NCI-H345 treated with DMSO at 0.1 percent for 48 hours (cell line): ENCODE measurements around the gene NUP62.
A peak's percentile ranks its signal among the peaks of the same experiment; 100 is the strongest.
"Not testable (repeated sequence)": the region's sequence is repeated elsewhere in the genome, so short reads cannot be mapped to it uniquely, and the experiment has no call there.

Source experiments
- DNase-seq: peaks from one replicate; lab custom pipeline; 2025; ENCODE audit not compliant: unreplicated experiment; lab: John Stamatoyannopoulos, UW

The NUP62 gene

GRCh38 chr19:49929121-49929610 lies at the start of gene NUP62, which contains the start of gene ATF5:
Gene NUP62 (minus strand): TSS chr19:49929504. CDS start chr19:49909807, 19,697 bp downstream.
Gene ATF5 (plus strand): TSS chr19:49929205. CDS start chr19:49930851, 1,646 bp downstream.
- DNase-seq = peak; percentile 71

GRCh38 chr19:49978324-49978723 lies 49.0 kb upstream of the NUP62 start:
- no peak for DNase-seq

GRCh38 chr19:49977881-49978280 lies 48.6 kb upstream of the NUP62 start:
- DNase-seq = no peak

- no peak for DNase-seq
Observed at GRCh38 chr19:49977076-49977475, 47.8 kb upstream of the NUP62 start.

- no peak for DNase-seq
Observed at GRCh38 chr19:49976496-49976895, 47.2 kb upstream of the NUP62 start.

- DNase-seq = no peak
Observed at GRCh38 chr19:49975051-49975450, 45.7 kb upstream of the NUP62 start.

- no peak for DNase-seq
Observed at GRCh38 chr19:49973987-49974386, 44.7 kb upstream of the NUP62 start.

- DNase-seq = no peak
Observed at GRCh38 chr19:49972841-49973240, 43.5 kb upstream of the NUP62 start.

- no peak for DNase-seq
Observed at GRCh38 chr19:49971991-49972411, 42.7 kb upstream of the NUP62 start.

GRCh38 chr19:49969355-49969754 lies 40.1 kb upstream of the NUP62 start:
- DNase-seq = not testable (repeated sequence)

GRCh38 chr19:49968279-49968922 lies 39.1 kb upstream of the NUP62 start:
- no peak for DNase-seq

GRCh38 chr19:49960980-49961379 lies 31.7 kb upstream of the NUP62 start, which contains the start of gene SIGLEC11:
Gene SIGLEC11 (minus strand): TSS chr19:49961172. CDS start chr19:49961081, 91 bp downstream.
- not testable (repeated sequence) for DNase-seq

- DNase-seq = not testable (repeated sequence)
Observed at GRCh38 chr19:49959892-49960291, 30.6 kb upstream of the NUP62 start.

GRCh38 chr19:49958596-49958995 lies 29.3 kb upstream of the NUP62 start:
- DNase-seq = not testable (repeated sequence)

GRCh38 chr19:49958144-49958543 lies 28.8 kb upstream of the NUP62 start:
- not testable (repeated sequence) for DNase-seq

- DNase-seq = no peak
Observed at GRCh38 chr19:49957262-49957915, 28.1 kb upstream of the NUP62 start.

GRCh38 chr19:49956115-49956495 lies 26.8 kb upstream of the NUP62 start:
- DNase-seq = no peak

GRCh38 chr19:49954933-49955332 lies 25.6 kb upstream of the NUP62 start:
- no peak for DNase-seq

- no peak for DNase-seq
Observed at GRCh38 chr19:49954092-49954829, 25.0 kb upstream of the NUP62 start.

GRCh38 chr19:49953416-49953815 lies 24.1 kb upstream of the NUP62 start:
- no peak for DNase-seq

GRCh38 chr19:49952906-49953305 lies 23.6 kb upstream of the NUP62 start:
- no peak for DNase-seq

GRCh38 chr19:49952479-49952836 lies 23.2 kb upstream of the NUP62 start:
- no peak for DNase-seq
